Progenitor cell of endocrine pancreas (in vitro differentiated cells): ENCODE data around the gene PPM1E. TPM values are rescaled to one million over a fixed set of nuclear protein-coding genes. Genes with fewer than 3 reads are reported as not detected.

Experiments used
- DNase-seq: peaks from one replicate; pipeline ENCODE4 v3.0.0; 2021; ENCODE audit warnings: low spot score; ENCODE audit not compliant: unreplicated experiment
- H3K27ac Mint-ChIP-seq: 2 replicates; pipeline ENCODE4 v1.8.0; 2021; ENCODE audit warnings: mild to moderate bottlenecking, moderate library complexity, mixed read lengths
- H3K27me3 Mint-ChIP-seq: 2 replicates; pipeline ENCODE4 v1.8.0; 2021; ENCODE audit warnings: mixed read lengths
- H3K36me3 Mint-ChIP-seq: 2 replicates; pipeline ENCODE4 v1.8.0; 2022; ENCODE audit warnings: mixed read lengths; ENCODE audit not compliant: insufficient read depth
- H3K4me1 Mint-ChIP-seq: 2 replicates; pipeline ENCODE4 v1.8.0; 2021; ENCODE audit warnings: low read depth, mixed read lengths
- H3K4me3 Mint-ChIP-seq: 2 replicates; pipeline ENCODE4 v1.8.0; 2021; ENCODE audit warnings: low read depth, mild to moderate bottlenecking, moderate library complexity, mixed read lengths
- H3K9me3 Mint-ChIP-seq: 2 replicates; pipeline ENCODE4 v1.8.0; 2021; ENCODE audit warnings: low read depth, mixed read lengths
- CTCF ChIP-seq: fragments of 200-600 bp; sonication (generic); IDR thresholded peaks from one replicate; pipeline ENCODE4 v1.5.0; 2021; ENCODE audit warnings: antibody characterized with exemption, mild to moderate bottlenecking; ENCODE audit not compliant: unreplicated experiment
- total RNA-seq: library from RNA; stranded (reverse); gene quantifications from 2 replicates; pipeline ENCODE4 v1.2.1, GENCODE V29; 2021

Gene PPM1E
- total RNA-seq, 1 donor from 2014 or later: 1.6 TPM

DNA sequence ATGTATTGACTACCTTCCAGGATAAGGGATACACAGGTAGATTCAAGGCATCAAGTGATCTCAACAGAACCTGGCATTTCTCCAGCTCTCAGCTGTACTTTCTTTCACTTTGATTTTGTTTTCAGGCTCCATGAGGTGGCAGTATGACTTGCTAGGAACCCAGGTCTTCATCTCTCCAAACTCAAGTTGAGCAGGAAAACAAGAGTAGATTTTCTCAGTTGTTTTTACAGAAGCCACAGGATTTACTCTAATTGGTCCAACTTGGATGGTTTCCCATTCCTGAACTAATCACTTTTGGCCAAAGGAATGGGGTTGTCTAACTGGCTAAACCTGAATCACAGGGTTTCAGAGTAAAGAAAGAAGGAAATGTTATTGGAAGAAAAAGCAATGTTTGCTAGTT is 204.4 kb downstream of the PPM1E start:
- Mint-ChIP-seq H3K27me3 (no peaks in the 10 kb centered on the region), H3K9me3 (no peaks in the 10 kb centered on the region), H3K27ac (no peak overlapping the region), H3K36me3 (no peaks in the 10 kb centered on the region), H3K4me1 (peaks cover 5% of the 10 kb centered on the region), H3K4me3 (no peak overlapping the region)
- no peak for TF ChIP-seq CTCF
- no peak for DNase-seq

GRCh38 chr17:58965221-58965620 is 209.6 kb downstream of the PPM1E start:
- Mint-ChIP-seq H3K9me3 (no peaks in the 10 kb centered on the region), H3K4me1 (no peaks in the 10 kb centered on the region), H3K4me3 (no peak overlapping the region), H3K27me3 (no peaks in the 10 kb centered on the region), H3K27ac (no peak overlapping the region), H3K36me3 (no peaks in the 10 kb centered on the region)
- no peak for DNase-seq
- TF ChIP-seq CTCF: no peak

DNA sequence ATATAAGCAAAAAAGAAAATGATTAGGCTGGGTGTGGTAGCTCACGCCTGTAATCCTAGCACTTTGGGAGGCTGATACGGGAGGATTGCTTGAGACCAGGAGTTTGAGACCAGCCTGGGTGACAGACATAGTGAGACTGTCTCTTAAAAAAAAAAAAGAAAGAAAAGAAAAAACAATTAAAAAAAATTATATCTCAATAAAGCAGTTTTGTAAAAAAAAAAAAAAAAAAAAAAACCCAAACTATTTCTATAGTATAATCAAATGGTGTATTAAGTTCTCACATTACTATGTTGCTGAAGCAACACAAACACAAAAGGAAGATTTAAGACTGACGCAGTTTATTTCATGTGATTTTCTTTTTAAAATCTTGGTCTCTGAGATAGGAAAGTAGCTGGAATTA is 210.6 kb downstream of the PPM1E start:
- Mint-ChIP-seq H3K27me3 (no peaks in the 10 kb centered on the region), H3K36me3 (no peaks in the 10 kb centered on the region), H3K9me3 (no peaks in the 10 kb centered on the region), H3K4me1 (no peaks in the 10 kb centered on the region), H3K27ac (no peak overlapping the region), H3K4me3 (no peak overlapping the region)
- no peak for DNase-seq
- TF ChIP-seq CTCF: no peak

- TF ChIP-seq CTCF: no peak
- H3K9me3 Mint-ChIP-seq: no peaks in the 10 kb centered on the region
- H3K4me3 Mint-ChIP-seq: no peak overlapping the region
- no peak for DNase-seq
- H3K27ac Mint-ChIP-seq: no peak overlapping the region
- no peaks in the 10 kb centered on the region for H3K36me3 Mint-ChIP-seq
- H3K27me3 Mint-ChIP-seq: no peaks in the 10 kb centered on the region
- no peaks in the 10 kb centered on the region for H3K4me1 Mint-ChIP-seq
Observed at GRCh38 chr17:58968426-58969061, 212.9 kb downstream of the PPM1E start.

DNA sequence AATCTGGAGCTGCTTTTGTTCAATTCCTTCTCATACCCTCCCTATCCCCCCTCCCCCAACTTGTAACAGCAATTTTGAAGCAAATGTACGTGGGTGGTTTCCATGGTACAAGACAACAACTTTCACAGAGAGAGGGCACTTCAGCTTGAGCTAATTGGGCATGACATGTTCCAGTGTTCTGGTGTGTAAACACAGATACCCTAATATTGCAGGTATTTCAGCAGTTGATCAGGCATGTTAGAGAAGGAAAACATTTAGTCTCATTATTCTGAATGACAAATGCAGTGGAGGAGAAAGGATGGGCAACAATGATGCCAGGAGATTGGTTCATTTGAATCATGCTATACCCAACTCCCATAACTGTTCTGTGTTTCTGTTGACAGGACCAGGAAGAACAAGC is 213.5 kb downstream of the PPM1E start:
- H3K27me3 Mint-ChIP-seq: no peaks in the 10 kb centered on the region
- no peaks in the 10 kb centered on the region for H3K9me3 Mint-ChIP-seq
- H3K36me3 Mint-ChIP-seq: no peaks in the 10 kb centered on the region
- no peak for DNase-seq
- H3K4me3 Mint-ChIP-seq: no peak overlapping the region
- H3K27ac Mint-ChIP-seq: no peak overlapping the region
- no peaks in the 10 kb centered on the region for H3K4me1 Mint-ChIP-seq
- no peak for TF ChIP-seq CTCF
